OCI-LY1 (cell line): ENCODE results near the gene CCDC47.
A peak's percentile ranks its signal among the peaks of the same experiment; 100 is the strongest.

Experiments used
- H2AFZ ChIP-seq: fragments of 200-600 bp; sonication (generic), shearing (Covaris generic); 2 replicates; pipeline ENCODE4 v1.6.0; 2014; ENCODE audit warnings: antibody characterized with exemption, mild to moderate bottlenecking, low read length
- H3F3A ChIP-seq: fragments of 200-600 bp; sonication (generic), shearing (Covaris generic); 2 replicates; pipeline ENCODE4 v1.6.0; 2014; ENCODE audit warnings: mild to moderate bottlenecking, antibody characterized with exemption, low read length, moderate library complexity; ENCODE audit not compliant: insufficient read depth
- H3K27ac ChIP-seq: fragments of 200-600 bp; sonication (generic); 2 replicates; pipeline ENCODE4 v1.5.1; 2014; ENCODE audit warnings: low read length, mixed run types, mild to moderate bottlenecking, low read depth; ENCODE audit not compliant: poor library complexity, severe bottlenecking
- H3K27me3 ChIP-seq: fragments of 200-600 bp; sonication (generic); 2 replicates; pipeline ENCODE4 v1.6.0; 2014; ENCODE audit warnings: antibody characterized with exemption, mild to moderate bottlenecking, low read length, moderate library complexity; ENCODE audit not compliant: insufficient read depth
- H3K36me3 ChIP-seq: fragments of 200-600 bp; sonication (generic); 2 replicates; pipeline ENCODE4 v1.6.1; 2014; ENCODE audit warnings: mild to moderate bottlenecking, antibody characterized with exemption, low read length, moderate library complexity, mixed read lengths; ENCODE audit not compliant: insufficient read depth
- H3K4me1 ChIP-seq: fragments of 200-600 bp; sonication (generic); 2 replicates; pipeline ENCODE4 v1.5.1; 2014; ENCODE audit warnings: mild to moderate bottlenecking, low read length, moderate library complexity; ENCODE audit not compliant: insufficient read depth, severe bottlenecking
- H3K4me2 ChIP-seq: fragments of 200-600 bp; sonication (generic), shearing (Covaris generic); 2 replicates; pipeline ENCODE4 v1.6.1; 2014; ENCODE audit warnings: low read length
- H3K4me3 ChIP-seq: fragments of 200-600 bp; sonication (generic); 2 replicates; pipeline ENCODE4 v1.5.1; 2014; ENCODE audit warnings: low read length, low read depth, mild to moderate bottlenecking, mixed read lengths; ENCODE audit not compliant: poor library complexity, severe bottlenecking
- H3K79me2 ChIP-seq: fragments of 200-600 bp; shearing (Covaris generic); 2 replicates; pipeline ENCODE4 v1.6.1; 2016; ENCODE audit warnings: mixed run types, low read length, mixed read lengths; ENCODE audit not compliant: insufficient read depth
- H3K9ac ChIP-seq: fragments of 200-600 bp; sonication (generic), shearing (Covaris generic); 2 replicates; pipeline ENCODE4 v1.6.1; 2014; ENCODE audit warnings: mild to moderate bottlenecking, low read length, mixed read lengths
- H3K9me2 ChIP-seq: fragments of 200-600 bp; sonication (generic), shearing (Covaris generic); 2 replicates; pipeline ENCODE4 v1.6.1; 2014; ENCODE audit warnings: low read depth, mild to moderate bottlenecking, low read length, mixed read lengths
- H3K9me3 ChIP-seq: fragments of 200-600 bp; shearing (Covaris generic); 2 replicates; pipeline ENCODE4 v1.6.1; 2014; ENCODE audit warnings: low read length, mixed read lengths
- H4K20me1 ChIP-seq: fragments of 200-600 bp; sonication (generic), shearing (Covaris generic); 2 replicates; pipeline ENCODE4 v1.6.0; 2016; ENCODE audit warnings: mild to moderate bottlenecking, low read length; ENCODE audit not compliant: insufficient read depth
- CTCF ChIP-seq: fragments of 200-600 bp; sonication (generic), shearing (Covaris generic); IDR thresholded peaks from 2 replicates; pipeline ENCODE4 v1.5.1; 2017; ENCODE audit warnings: mild to moderate bottlenecking, antibody characterized with exemption, low read length, moderate library complexity, mixed read lengths
- EZH2 ChIP-seq: fragments of 200-600 bp; sonication (generic), shearing (Covaris generic); IDR thresholded peaks from 2 replicates; pipeline ENCODE4 v1.8.0; 2017; ENCODE audit warnings: borderline replicate concordance, mixed run types, mild to moderate bottlenecking, antibody characterized with exemption, low read length, moderate library complexity, mixed read lengths

The CCDC47 gene

GRCh38 chr17:63707151-63707550 lies 66.2 kb downstream of the CCDC47 start:
- Histone ChIP-seq H3K9ac (no peak overlapping the region), H3K4me1 (peaks cover 44% of the 10 kb centered on the region), H3K27me3 (no peaks in the 10 kb centered on the region), H3K27ac (no peak overlapping the region), H3K4me2 (no peak overlapping the region), H4K20me1 (no peaks in the 10 kb centered on the region), H2AFZ (no peak overlapping the region), H3F3A (no peaks in the 10 kb centered on the region), H3K9me3 (no peaks in the 10 kb centered on the region), H3K4me3 (no peak overlapping the region), H3K9me2 (no peaks in the 10 kb centered on the region), H3K36me3 (peaks cover 71% of the 10 kb centered on the region; the same call in 1 of the 2 replicates), H3K79me2 (no peaks in the 10 kb centered on the region)
- TF ChIP-seq EZH2 = no peak
- no peak for TF ChIP-seq CTCF

GRCh38 chr17:63706336-63707082 lies 66.9 kb downstream of the CCDC47 start:
- Histone ChIP-seq H3F3A (no peaks in the 10 kb centered on the region), H3K27ac (peak overlapping the region; percentile 67), H3K4me3 (no peak overlapping the region), H3K79me2 (no peaks in the 10 kb centered on the region), H3K4me2 (no peak overlapping the region), H4K20me1 (no peaks in the 10 kb centered on the region), H2AFZ (no peak overlapping the region), H3K27me3 (no peaks in the 10 kb centered on the region), H3K9me2 (no peaks in the 10 kb centered on the region), H3K4me1 (peaks cover 50% of the 10 kb centered on the region), H3K9me3 (no peaks in the 10 kb centered on the region), H3K9ac (no peak overlapping the region), H3K36me3 (peaks cover 65% of the 10 kb centered on the region; the same call in 1 of the 2 replicates)
- TF ChIP-seq EZH2 = no peak
- no peak for TF ChIP-seq CTCF

GRCh38 chr17:63705657-63706056 lies 67.7 kb downstream of the CCDC47 start:
- no peaks in the 10 kb centered on the region for H4K20me1 ChIP-seq
- H3F3A ChIP-seq = no peaks in the 10 kb centered on the region
- H3K79me2 ChIP-seq = no peaks in the 10 kb centered on the region
- no peaks in the 10 kb centered on the region for H3K27me3 ChIP-seq
- H2AFZ ChIP-seq = no peak overlapping the region
- no peaks in the 10 kb centered on the region for H3K9me2 ChIP-seq
- H3K4me2 ChIP-seq = no peak overlapping the region; the same call in 1 of the 2 replicates
- no peaks in the 10 kb centered on the region for H3K9me3 ChIP-seq
- TF ChIP-seq EZH2 = no peak
- TF ChIP-seq CTCF = no peak
- H3K36me3 ChIP-seq = peaks cover 61% of the 10 kb centered on the region; the same call in 1 of the 2 replicates
- H3K9ac ChIP-seq = no peak overlapping the region
- H3K4me1 ChIP-seq = peaks cover 59% of the 10 kb centered on the region
- peak overlapping the region; percentile 67 for H3K27ac ChIP-seq
- no peak overlapping the region for H3K4me3 ChIP-seq
